ENCODE results near the gene HMX1. TPM values are rescaled to one million over a fixed set of nuclear protein-coding genes. Genes with fewer than 3 reads are reported as not detected.

Gene HMX1
- total RNA-seq, 4 donors from 2014 or later = 0.17 TPM; not detected in 3

DNA sequence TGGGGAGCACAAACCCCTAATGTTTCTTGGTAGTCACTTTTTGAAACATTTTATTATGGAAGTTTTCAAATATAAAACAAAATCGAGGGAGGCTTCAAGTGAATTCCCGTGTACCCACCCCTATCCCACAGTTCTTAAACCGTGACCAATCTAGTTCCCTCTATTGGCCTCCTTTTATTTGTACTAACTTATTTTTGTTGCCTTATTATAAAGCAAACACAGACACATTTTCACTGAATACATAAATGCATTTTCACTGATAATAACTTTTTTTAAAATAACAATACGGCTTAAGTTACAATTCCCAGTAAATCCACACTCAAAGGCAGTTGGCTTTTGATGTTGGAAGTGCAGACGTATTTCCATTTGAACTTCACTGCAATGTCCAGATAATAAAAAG is 9.3 kb downstream of the HMX1 start:
- TF ChIP-seq CTCF (IDR thresholded peaks at IDR 0.05) (no peak), POLR2A (IDR thresholded peaks at IDR 0.05; ENCODE audit: low read depth) (no peak), EP300 (IDR thresholded peaks at IDR 0.05) (no peak), POLR2AphosphoS5 (IDR thresholded peaks at IDR 0.05) (no peak)
- Histone ChIP-seq H3K27ac (replicated peaks in 1 of 4) (no peak overlapping the region), H3K4me1 (peaks cover 11 to 50% (median 40%) of the 10 kb centered on the region in 4 donors), H3K27me3 (peaks cover 0 to 100% (median 62%) of the 10 kb centered on the region in 4 donors), H3K9me3 (no peaks in the 10 kb centered on the region), H3K4me3 (no peak overlapping the region), H3K36me3 (no peaks in the 10 kb centered on the region)
- 12% methylated on average over 5 of the region's 5 CpGs for WGBS
- intact Hi-C loops (cut with DNase I) = no loop called here
- no peak for DNase-seq (ENCODE audit: extremely low spot score)

DNA sequence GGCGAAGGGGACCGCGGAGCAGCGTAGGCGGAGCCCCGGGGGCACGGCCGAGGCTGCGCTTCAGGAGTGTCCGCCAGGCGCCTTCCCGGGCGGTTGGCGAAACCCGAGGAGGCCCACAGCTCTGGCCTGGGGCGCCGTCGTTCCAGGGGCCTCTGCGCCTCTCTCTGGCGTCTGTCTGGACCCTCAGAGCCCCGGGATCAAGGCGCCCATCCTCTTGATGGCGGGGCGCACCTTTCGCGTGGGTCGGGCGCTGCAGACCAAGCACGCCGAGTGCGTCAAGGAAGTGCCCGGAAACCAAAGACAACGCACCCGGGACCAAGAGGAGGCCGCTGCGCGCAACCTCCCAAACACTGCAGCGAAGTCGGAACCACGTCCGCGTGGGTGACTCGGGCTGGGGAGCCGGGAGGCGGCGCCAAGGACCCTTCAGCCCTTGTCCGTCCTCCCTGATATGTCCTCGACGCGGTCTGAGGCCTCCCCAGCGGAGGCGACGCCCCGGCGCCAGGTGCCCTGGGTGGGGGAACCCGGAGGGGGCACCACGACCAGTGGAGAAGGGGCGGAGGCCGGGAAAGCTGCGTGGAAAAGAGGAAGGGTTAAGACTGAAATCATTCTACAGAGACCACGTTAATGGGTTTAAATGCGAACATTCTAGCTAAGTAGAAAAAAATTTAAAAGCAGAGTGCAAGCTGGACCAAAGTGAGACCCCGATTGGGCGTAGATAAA is 9.9 kb downstream of the HMX1 start:
- intact Hi-C loops (cut with DNase I) = no loop called here
- WGBS = 9% methylated on average over 10 of the region's 64 CpGs
- H3K27me3 ChIP-seq = peaks cover 0 to 100% (median 61%) of the 10 kb centered on the region in 4 donors

GRCh38 chr4:8860892-8861575 is 10.6 kb downstream of the HMX1 start:
- Histone ChIP-seq H3K4me1 (peaks cover 14 to 49% (median 41%) of the 10 kb centered on the region in 4 donors), H3K36me3 (no peaks in the 10 kb centered on the region), H3K4me3 (no peak overlapping the region), H3K27me3 (peaks cover 0 to 100% (median 61%) of the 10 kb centered on the region in 4 donors), H3K9me3 (no peaks in the 10 kb centered on the region), H3K27ac (replicated peaks in 1 of 4) (no peak overlapping the region)
- DNase-seq (ENCODE audit: extremely low spot score) = no peak
- intact Hi-C loops (cut with DNase I) = no loop called here
- WGBS = 0% methylated on average over 3 of the region's 82 CpGs
- TF ChIP-seq CTCF (IDR thresholded peaks at IDR 0.05) (no peak), EP300 (IDR thresholded peaks at IDR 0.05) (no peak), POLR2A (IDR thresholded peaks at IDR 0.05; ENCODE audit: low read depth) (no peak), POLR2AphosphoS5 (IDR thresholded peaks at IDR 0.05) (no peak)

More for the DNA sequence above, 9.9 kb downstream of the HMX1 start:
- H3K9me3 ChIP-seq = no peaks in the 10 kb centered on the region
- H3K4me1 ChIP-seq = peaks cover 14 to 50% (median 41%) of the 10 kb centered on the region in 4 donors
- no peak overlapping the region for H3K27ac ChIP-seq (replicated peaks in 1 of 4)
- H3K4me3 ChIP-seq = no peak overlapping the region
- TF ChIP-seq CTCF (IDR thresholded peaks at IDR 0.05) (no peak), EP300 (IDR thresholded peaks at IDR 0.05) (no peak), POLR2A (IDR thresholded peaks at IDR 0.05; ENCODE audit: low read depth) (no peak), POLR2AphosphoS5 (IDR thresholded peaks at IDR 0.05) (no peak)
- DNase-seq (ENCODE audit: extremely low spot score) = no peak
- H3K36me3 ChIP-seq = no peaks in the 10 kb centered on the region

DNA sequence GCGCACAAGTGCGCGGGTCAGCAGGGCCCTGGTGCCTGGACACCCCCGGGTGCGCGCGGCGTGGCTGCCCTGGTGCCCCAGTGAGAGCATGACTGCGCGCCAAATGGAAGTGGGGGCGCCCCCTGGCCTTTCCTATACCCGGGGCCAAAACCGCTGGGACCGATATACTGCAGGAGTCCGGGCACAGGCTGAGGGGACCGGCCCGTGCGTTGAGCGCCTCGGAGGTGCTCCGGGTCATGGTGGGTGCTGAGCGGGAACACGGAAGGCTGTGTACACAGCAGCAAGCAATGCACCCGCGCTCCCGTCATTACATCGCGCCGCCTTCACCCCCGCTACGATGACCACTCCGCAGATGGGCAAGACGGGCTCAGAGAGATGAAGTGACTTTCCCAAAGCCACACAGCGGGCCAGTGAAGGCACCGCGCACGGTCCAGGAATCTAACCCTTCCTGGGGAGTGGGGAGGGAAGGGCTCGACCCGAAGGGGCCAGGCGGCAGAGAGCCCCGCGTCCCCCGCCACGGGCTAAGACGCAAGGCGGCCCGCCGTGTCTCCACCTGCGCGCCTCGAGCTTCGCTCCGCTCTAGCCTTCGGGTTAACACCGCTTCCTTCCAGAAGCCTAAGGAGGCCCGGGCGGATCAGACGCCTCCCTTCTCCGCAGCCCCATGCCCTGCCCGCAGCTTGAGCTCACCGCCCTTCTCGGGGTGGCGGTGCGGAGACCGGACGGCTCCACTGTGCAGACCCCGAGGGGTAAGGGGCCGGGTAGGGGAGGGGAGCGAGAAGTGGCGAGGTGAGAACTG is 11.3 kb downstream of the HMX1 start:
- 23% methylated on average over 22 of the region's 70 CpGs for WGBS
- Histone ChIP-seq H3K27me3 (peaks cover 0 to 100% (median 62%) of the 10 kb centered on the region in 4 donors), H3K4me1 (peaks cover 14 to 49% (median 41%) of the 10 kb centered on the region in 4 donors), H3K27ac (replicated peaks in 1 of 4) (no peak overlapping the region), H3K9me3 (no peaks in the 10 kb centered on the region), H3K4me3 (no peak overlapping the region), H3K36me3 (no peaks in the 10 kb centered on the region)
- TF ChIP-seq CTCF (IDR thresholded peaks at IDR 0.05) (no peak), POLR2A (IDR thresholded peaks at IDR 0.05; ENCODE audit: low read depth) (no peak), POLR2AphosphoS5 (IDR thresholded peaks at IDR 0.05) (no peak), EP300 (IDR thresholded peaks at IDR 0.05) (no peak)
- DNase-seq (ENCODE audit: extremely low spot score) = no peak
- intact Hi-C loops (cut with DNase I) = no loop called here
